K562 (cell line): ENCODE results near the gene DAPK2. TPM values are rescaled to one million over a fixed set of nuclear protein-coding genes. Genes with fewer than 3 reads are reported as not detected.

Experiments
- ATAC-seq: fragments of 200-7000 bp; cut with Tn5 transposase; 3 replicates; pipeline ENCODE4 v1.9.1; 2020; ENCODE audit warnings: moderate library complexity
- BruUV-seq: library from RNA; stranded (reverse); fragments of 400-500 nt; replicated peaks from 2 replicates; lab custom pipeline; 2021; lab: Mats Ljungman, UMichigan
- CTCF ChIA-PET: fragments of 300-600 bp; formaldehyde crosslinking; extraction: SDS; loops from one replicate; lab custom pipeline; 2021; ENCODE audit warnings: low intra/inter-chr PET ratio; lab: Yijun Ruan, JAX
- POLR2A ChIA-PET: fragments of 300-600, 350-650 bp; sonication (Branson Sonifier 250); formaldehyde crosslinking; extraction: SDS; loops from one replicate; lab custom pipeline; 2021; ENCODE audit warnings: antibody characterized with exemption, inconsistent platforms; lab: Yijun Ruan, JAX
- DNase-seq, 4 experiments: peaks; one replicate each; pipeline versions ENCODE4 v3.0.0 to v3.0.0-alpha.2; 2011 to 2018; ENCODE audit warnings: low spot score in 3 of 4, mixed read lengths in 3 of 4; ENCODE audit errors: extremely low read depth in 1 of 4
- FAIRE-seq: peaks from 2 replicates; lab custom pipeline; 2011; peaks lifted over from hg19 to GRCh38; lab: Jason Lieb, UNC
- H2AFZ ChIP-seq: 2 replicates; pipeline ENCODE4 v1.6.0; 2011; ENCODE audit warnings: low read depth, low read length, control low read depth, inconsistent platforms
- H3K27ac ChIP-seq: fragments of 200-600 bp; 3 replicates; pipeline ENCODE4 v1.8.0; 2011; ENCODE audit warnings: low read depth, mild to moderate bottlenecking, control low read depth, inconsistent platforms, low read length, moderate library complexity, mixed read lengths; ENCODE audit errors: extremely low read depth
- H3K27me3 ChIP-seq, 2 experiments: fragments of 300-600 bp in 1 of 2; 2 replicates in 1 of 2; 3 replicates in 1 of 2; pipeline versions ENCODE4 v1.6.0 to v1.8.0; 2011; ENCODE audit warnings: inconsistent platforms in 2 of 2, low read length in 2 of 2, mild to moderate bottlenecking in 1 of 2, mixed read lengths in 1 of 2, moderate library complexity in 1 of 2; ENCODE audit not compliant: control insufficient read depth in 2 of 2, insufficient read depth in 2 of 2
- H3K36me3 ChIP-seq: fragments of 300-600 bp; 3 replicates; pipeline ENCODE4 v1.8.0; 2011; ENCODE audit warnings: mild to moderate bottlenecking, low read length, inconsistent platforms; ENCODE audit not compliant: control insufficient read depth, insufficient read depth
- H3K4me1 ChIP-seq, 2 experiments: fragments of 200-600 bp in 1 of 2; replicated peaks in 1 of 2; 2 replicates in 1 of 2; 3 replicates in 1 of 2; pipeline versions ENCODE4 v1.5.1 to v1.8.0; 2011; ENCODE audit warnings: inconsistent platforms in 2 of 2, low read length in 2 of 2, mild to moderate bottlenecking in 1 of 2, mixed read lengths in 1 of 2, moderate library complexity in 1 of 2; ENCODE audit not compliant: control insufficient read depth in 2 of 2, insufficient read depth in 2 of 2
- H3K4me2 ChIP-seq: 2 replicates; pipeline ENCODE4 v1.6.1; 2011; ENCODE audit warnings: low read length, control low read depth, inconsistent platforms, mixed read lengths; ENCODE audit not compliant: insufficient read depth
- H3K4me3 ChIP-seq: fragments of 200-600 bp; sonication (generic), shearing (Covaris generic); 2 replicates; pipeline ENCODE4 v1.5.1; 2016; ENCODE audit warnings: control low read depth, inconsistent platforms
- H3K79me2 ChIP-seq: fragments of 200-600 bp; 3 replicates; pipeline ENCODE4 v1.8.0; 2011; ENCODE audit warnings: low read length, inconsistent platforms; ENCODE audit not compliant: control insufficient read depth, insufficient read depth
- H3K9ac ChIP-seq, 2 experiments: 2 replicates each; pipeline versions ENCODE4 v1.6.0 to v1.6.1; 2011; ENCODE audit warnings: low read depth in 2 of 2, low read length in 2 of 2, control low read depth in 1 of 2, inconsistent platforms in 1 of 2, mild to moderate bottlenecking in 1 of 2, mixed read lengths in 1 of 2; ENCODE audit not compliant: insufficient read depth in 1 of 2
- H3K9me1 ChIP-seq: one replicate; pipeline ENCODE4 v1.6.0; 2011; ENCODE audit warnings: inconsistent platforms, mild to moderate bottlenecking, low read length, moderate library complexity; ENCODE audit not compliant: control insufficient read depth, insufficient read depth
- H3K9me3 ChIP-seq: replicated peaks from 2 replicates; pipeline ENCODE4 v1.5.1; 2011; ENCODE audit warnings: low read depth, low read length, inconsistent platforms; ENCODE audit not compliant: control insufficient read depth, insufficient read depth
- H4K20me1 ChIP-seq: replicated peaks from 2 replicates; pipeline ENCODE4 v1.6.1; 2011; ENCODE audit warnings: low read length, inconsistent platforms, mixed read lengths; ENCODE audit not compliant: control insufficient read depth, insufficient read depth
- CTCF ChIP-seq, 3 experiments: IDR thresholded peaks in 2 of 3; conservative IDR thresholded peaks in 1 of 3; 2 replicates each; pipeline ENCODE4 v1.5.1; 2011 to 2012; ENCODE audit warnings: low read length in 3 of 3, mild to moderate bottlenecking in 3 of 3, control low read depth in 2 of 3, improper control_type of control experiment in 1 of 3, inconsistent platforms in 1 of 3, low read depth in 1 of 3, mixed read lengths in 1 of 3, moderate library complexity in 1 of 3; ENCODE audit not compliant: insufficient read depth in 2 of 3
- RAD21 ChIP-seq, 2 experiments: fragments of 250-450 bp in 1 of 2; fragments of 450-650 bp in 1 of 2; sonication (Bioruptor Pico) in 1 of 2; formaldehyde crosslinking in 1 of 2; IDR thresholded peaks in 1 of 2; conservative IDR thresholded peaks in 1 of 2; 2 replicates each; pipeline versions ENCODE4 v1.4.0 to v1.8.0; 2020 to 2022; ENCODE audit warnings: mild to moderate bottlenecking in 2 of 2, moderate library complexity in 1 of 2
- REST ChIP-seq, 2 experiments: fragments of 450-650 bp; formaldehyde crosslinking in 1 of 2; IDR thresholded peaks; 2 replicates each; pipeline versions ENCODE4 v1.4.0 to v1.6.1; 2014 to 2020; ENCODE audit warnings: mild to moderate bottlenecking in 2 of 2, borderline replicate concordance in 1 of 2, low read depth in 1 of 2
- ZNF398 ChIP-seq: fragments of 250-450 bp; sonication (Bioruptor Pico); IDR thresholded peaks from 2 replicates; pipeline ENCODE4 v1.8.0; 2021; ENCODE audit warnings: moderate library complexity, mild to moderate bottlenecking, inconsistent platforms
- WGBS: fragments of 100-300 bp; shearing (Covaris generic); methylation state at CpG from one replicate; pipeline ENCODE4 v1.1.6; 2016; ENCODE audit warnings: low coverage, mixed read lengths; ENCODE audit not compliant: insufficient coverage; ENCODE audit errors: missing lambda C conversion rate; 5-methylcytosine and 5-hydroxymethylcytosine counted together
- in situ Hi-C: fragments of 300-500 bp; cut with MboI; formaldehyde crosslinking; loops from 4 replicates; pipeline ENCODE4 v1.15.0; 2018; ENCODE audit warnings: inconsistent platforms, mixed read lengths
- intact Hi-C: fragments of 100-400 bp; cut with micrococcal nuclease; formaldehyde crosslinking; loops from 2 replicates; pipeline ENCODE4 v1.14.2; 2022
- polyA plus RNA-seq, 8 experiments: library from polyadenylated mRNA; depleted of rRNA in 4 of 8; stranded (reverse) in 5 of 8; unstranded in 3 of 8; fragments of >200 nt; fragmentation: Nextera tagmentation in 2 of 8; fragmentation: Illumina TruSeq in 1 of 8; extraction: Ambion mirVana in 2 of 8; extraction: Trizol in 1 of 8; gene quantifications; 2 replicates each; pipeline versions ENCODE4 v1.2.1 to v1.2.3, GENCODE V29; 2011 to 2014; ENCODE audit warnings: inconsistent platforms in 1 of 8, missing spikeins in 1 of 8
- total RNA-seq, 7 experiments: library from RNA; depleted of rRNA in 6 of 7; stranded (reverse); fragments of >200 nt in 6 of 7; fragmentation: Illumina TruSeq in 2 of 7; extraction: Trizol in 2 of 7; gene quantifications; 2 replicates each; pipeline versions ENCODE4 v1.2.1 to v1.2.3, GENCODE V29; 2011 to 2021; ENCODE audit warnings: low replicate concordance in 1 of 7

The DAPK2 gene
- total and polyA plus RNA-seq, 9 of the 15 experiments (the other 6 are each of a cell fraction or from before 2014, with no cell fraction given), result 0.14 to 5.2 (median 2.2) TPM

- in situ Hi-C loops, result no loop called here
- peaks cover 17 to 29% of the 10 kb centered on the region in 2 experiments for H3K4me1 ChIP-seq
- H3K9ac ChIP-seq, result peak overlapping the region in 1 of 2 experiments; percentile 36; a peak in 1 of 4 replicates
- H3K27me3 ChIP-seq, result no peaks in the 10 kb centered on the region
- no TSS peak for BruUV-seq
- H3K27ac ChIP-seq, result no peak overlapping the region
- intact Hi-C loops, result loop anchor here (2.0 to 5.0 kb wide), 2 partner anchors 92 to 231 kb away; no protein-coding TSS in a partner anchor
- H3K9me1 ChIP-seq, result no peaks in the 10 kb centered on the region
- DNase-seq (peak in 1 of 4 experiments; percentile 40), FAIRE-seq (no peak), ATAC-seq (peak; percentile 72)
- ChIA-PET POLR2A (interaction anchor here (0.6 to 1.3 kb wide), 3 partner anchors 8 to 94 kb away, joined by 3 to 5 read pairs (median 3); no protein-coding TSS in a partner anchor), CTCF (no interaction called here)
- no peaks in the 10 kb centered on the region for H3K36me3 ChIP-seq
- H3K4me3 ChIP-seq, result no peak overlapping the region
- H3K9me3 ChIP-seq, result no peaks in the 10 kb centered on the region
- 78% methylated on average over 19 of the region's 19 CpGs for WGBS
- no peaks in the 10 kb centered on the region for H4K20me1 ChIP-seq
- peak overlapping the region; percentile 38; the same call in 1 of the 2 replicates for H2AFZ ChIP-seq
- no peaks in the 10 kb centered on the region for H3K79me2 ChIP-seq
- H3K4me2 ChIP-seq, result no peak overlapping the region
- peak; percentile 56 for TF ChIP-seq REST (IDR thresholded peaks at IDR 0.05; ENCODE audit: borderline replicate concordance)
- TF ChIP-seq REST (CRISPR knock-in tag; IDR thresholded peaks at IDR 0.05; ENCODE audit: low read depth), result no peak
- no peak for TF ChIP-seq ZNF398 (CRISPR knock-in tag)
- peak in 1 of 2 experiments; percentile 61; a peak in 2 of 4 replicates for TF ChIP-seq RAD21 (CRISPR knock-in tag; conservative IDR thresholded peaks at IDR 0.05 in 1 of 2, IDR thresholded peaks at IDR 0.05 in 1 of 2)
- peak; percentile 44 to 47 (median 44); a peak in 5 of 6 replicates for TF ChIP-seq CTCF (IDR thresholded peaks at IDR 0.05 in 2 of 3, conservative IDR thresholded peaks at IDR 0.05 in 1 of 3; ENCODE audit: insufficient read depth in 2 of 3, low read depth in 1 of 3, low read length in 3 of 3)
These were observed 63.1 kb downstream of the DAPK2 start for GRCh38 chr15:63983061-63983711.
